Measurements from ENCODE around the gene FOXG1.

The FOXG1 gene

DNA sequence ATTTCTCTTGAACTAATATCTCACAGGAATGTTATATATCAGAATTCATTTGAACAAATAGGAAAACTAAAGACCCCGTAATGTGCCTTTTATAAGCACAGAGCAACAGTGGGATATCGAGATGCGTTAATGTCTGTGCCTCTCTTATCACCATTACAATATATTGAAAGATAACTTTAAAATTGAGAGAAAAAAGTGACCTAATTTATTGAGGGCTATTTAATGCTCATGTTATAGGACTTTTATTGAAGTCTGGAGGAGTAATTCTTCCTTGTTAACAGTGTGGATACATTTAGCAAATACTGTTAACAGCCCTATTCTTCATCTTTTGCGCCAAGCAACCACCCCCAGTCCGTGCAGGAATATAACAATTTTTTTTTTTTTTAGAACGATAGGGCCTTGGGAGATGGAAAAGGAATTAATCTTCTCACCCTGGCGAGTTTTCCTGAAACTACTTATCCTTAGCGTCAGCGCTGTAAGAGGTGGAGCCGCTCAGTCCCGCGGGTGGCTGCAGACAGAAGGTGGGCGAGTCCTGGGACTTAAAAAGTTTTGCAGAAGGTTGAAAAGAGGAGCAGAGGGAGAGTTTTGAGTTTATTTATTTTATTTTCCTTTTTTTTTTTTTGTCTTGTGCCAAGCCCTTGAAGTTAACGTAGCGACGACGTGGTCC is 11.0 kb downstream of the FOXG1 start:
- FAIRE-seq: no peak

DNA sequence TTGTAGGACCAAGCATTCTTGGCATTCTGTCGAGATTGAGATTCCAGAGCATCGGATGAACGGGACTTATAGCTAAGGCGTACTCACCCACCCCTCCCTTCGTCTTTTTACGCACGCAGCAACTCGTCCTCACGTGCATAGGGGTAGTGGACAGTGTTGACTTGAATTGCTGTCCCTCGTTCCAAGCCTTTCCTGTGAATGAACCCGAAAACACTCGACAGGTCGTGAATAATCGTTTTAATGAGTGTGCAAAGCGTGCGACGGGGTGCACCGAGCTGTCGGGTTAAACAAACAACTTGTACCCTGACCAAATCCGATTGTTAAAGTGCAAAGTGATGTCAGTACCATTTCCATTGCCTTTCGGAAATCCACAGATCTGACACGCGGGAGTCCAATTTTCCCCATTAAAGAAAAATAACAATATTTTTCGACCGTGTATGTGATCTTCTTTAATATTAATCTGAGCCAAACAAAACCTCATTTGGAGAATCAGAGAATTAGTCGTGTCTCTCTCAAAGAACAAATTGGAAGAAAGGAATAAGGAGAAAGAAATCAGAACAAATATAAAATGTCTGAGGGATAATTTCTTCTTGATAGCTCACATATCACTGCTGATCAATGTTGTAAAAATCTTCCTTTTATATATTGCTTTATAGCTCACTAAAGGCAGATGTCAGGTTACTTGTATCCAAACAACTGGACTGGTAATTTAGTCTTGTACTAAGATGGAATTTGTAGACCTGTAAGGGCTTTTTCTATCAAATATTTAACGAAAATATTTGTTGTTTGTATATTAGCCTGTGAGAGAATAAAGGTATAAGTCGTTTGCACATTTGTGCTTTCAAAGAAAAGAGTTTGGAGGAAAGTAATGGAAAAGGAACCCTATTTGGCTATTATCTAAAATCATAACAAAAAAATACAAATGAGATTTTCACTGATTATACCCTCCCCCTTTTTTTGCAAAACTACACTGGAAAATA is 11.8 kb downstream of the FOXG1 start:
- no peak for FAIRE-seq

DNA sequence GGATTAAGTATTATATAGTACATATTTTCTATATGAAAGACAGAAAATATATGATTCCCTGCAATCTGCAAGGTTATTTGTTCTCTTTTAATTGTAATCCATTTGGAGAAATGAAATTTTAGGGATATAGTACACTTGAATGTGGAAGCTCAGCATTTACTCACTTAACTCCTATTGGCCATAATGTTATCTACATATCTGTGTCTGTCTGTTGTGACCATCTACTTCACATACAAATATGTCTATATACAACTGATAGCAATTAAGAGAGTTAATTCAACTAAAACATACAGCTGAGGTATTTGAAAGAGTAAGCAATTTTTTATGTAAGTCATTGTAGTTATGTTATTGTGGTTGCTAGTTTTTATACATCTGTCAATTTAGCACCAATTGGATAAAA is 12.9 kb downstream of the FOXG1 start:
- FAIRE-seq: no peak

DNA sequence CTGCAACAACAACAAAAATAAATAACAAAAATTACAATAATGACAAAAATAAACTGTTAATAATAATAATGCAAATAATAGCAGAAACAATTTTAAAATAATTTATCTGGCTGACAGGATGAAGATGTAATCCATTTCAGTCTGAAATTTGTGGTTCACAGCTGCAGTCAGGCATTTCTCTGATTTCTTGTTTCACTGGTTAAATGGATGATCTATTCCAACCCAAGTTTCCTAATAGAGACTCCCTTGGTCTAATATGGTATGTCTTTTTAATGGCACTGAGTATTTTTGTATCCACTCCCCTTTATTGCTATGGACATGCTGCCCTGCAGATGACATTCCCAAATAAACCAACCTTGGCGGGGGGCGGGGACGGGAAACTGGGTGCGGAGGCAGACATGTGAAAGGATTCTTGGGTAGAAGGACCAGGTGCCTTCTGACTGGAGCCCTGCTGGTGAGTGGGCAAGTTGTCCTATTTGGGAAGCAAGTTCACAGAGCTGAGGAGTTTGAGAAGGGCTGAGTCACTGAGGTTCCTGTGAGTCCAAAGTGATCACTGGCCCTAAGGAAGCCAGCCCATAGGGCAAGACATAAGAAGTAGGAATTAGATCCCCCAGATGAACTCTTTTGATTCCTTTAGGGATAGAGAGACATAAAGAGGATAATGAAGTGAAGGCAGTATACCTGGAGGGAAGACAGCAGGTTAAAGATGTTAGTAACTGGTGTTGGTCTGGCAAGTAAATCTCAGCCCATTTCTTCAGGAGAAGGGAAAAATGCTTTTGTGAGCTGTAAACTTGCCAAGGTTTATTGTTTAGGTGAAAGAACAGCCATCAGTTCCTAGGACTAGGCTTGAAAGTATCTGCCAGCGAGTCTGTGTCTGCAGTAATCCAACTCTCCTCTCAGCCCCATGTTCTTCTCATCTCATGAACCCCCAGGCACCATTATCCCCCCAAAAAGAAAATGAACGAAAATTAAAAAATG is 14.5 kb downstream of the FOXG1 start:
- no peak for FAIRE-seq

DNA sequence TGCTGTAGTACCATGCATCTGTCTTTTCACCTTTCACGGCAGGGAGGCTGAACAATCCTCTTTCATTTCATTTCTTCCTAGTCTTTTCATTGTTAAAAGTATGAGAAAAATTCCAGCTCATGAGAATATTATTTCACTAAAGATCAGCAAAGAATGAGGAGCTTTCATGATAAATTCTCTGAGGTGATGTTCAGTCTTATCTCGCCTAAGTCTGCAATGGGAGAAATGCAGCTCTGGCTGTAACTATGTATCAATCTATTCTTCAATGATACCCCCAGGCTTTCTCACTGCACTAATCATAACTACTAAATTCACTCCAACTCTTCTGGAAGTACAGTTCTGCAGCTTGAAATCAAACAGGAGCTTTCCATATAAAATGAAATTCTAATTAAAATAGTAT is 15.7 kb downstream of the FOXG1 start:
- FAIRE-seq: no peak

DNA sequence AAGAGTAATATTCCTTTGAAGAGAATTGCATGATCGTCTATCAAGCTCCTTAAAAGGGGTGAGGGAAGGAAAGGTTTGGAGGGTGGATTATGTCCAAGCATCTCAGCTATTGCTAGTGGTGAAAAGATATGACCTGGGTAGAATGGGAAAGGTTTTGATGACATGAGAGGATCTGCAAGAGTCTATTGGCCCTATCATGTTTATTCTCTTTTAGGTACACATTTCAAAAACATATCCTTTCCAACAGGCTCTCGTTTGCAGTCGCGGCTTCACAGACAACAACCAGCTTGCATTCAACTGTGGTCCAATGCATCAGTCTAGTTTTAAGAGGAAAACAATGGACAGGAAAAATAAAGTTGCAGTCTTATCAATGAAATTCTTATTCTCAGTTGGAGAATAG is 17.1 kb downstream of the FOXG1 start:
- no peak for FAIRE-seq

DNA sequence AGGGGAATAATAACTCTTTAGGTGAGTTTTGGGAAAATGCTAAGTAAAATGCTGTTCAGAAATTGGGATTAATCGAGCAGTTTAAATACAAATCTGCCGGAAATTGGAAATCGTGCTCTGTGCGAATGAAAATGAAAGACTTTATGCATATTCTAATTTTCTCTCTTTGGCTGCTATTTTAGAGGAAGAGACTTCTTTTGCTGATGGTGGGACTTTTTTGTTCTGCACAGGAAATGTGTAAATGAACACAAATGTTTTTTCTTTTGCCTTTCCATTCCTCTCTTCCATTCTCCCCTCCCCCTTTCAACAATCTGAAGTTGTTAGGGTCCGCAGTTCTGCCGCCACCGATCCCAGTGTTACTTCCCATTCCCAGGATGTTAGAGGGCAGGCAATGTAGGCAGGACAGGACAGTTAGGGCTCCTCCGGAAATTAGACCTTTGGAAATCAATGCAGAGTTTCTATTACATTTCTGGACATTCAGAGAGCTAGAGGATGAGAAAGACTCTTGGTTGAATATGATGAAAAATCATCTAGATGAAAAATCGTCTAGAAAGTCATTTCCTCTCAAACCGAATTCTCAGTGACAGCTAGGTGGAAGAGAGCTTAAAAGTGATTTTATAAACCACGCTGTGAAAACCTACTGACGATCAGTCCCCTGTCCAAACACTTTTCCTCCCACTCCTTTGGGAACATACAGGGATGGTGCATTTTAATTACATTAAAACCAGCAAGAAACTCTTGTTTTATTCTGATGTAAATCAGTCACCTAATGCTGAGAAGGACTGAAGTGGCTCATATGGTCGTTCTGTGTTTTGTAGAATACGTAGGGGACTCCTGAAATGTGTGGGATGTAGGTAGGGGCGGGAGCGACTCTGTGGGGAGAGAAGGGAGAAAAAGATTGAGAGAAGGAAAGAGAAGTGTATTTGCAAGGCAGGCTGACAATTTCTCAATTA is 17.8 kb downstream of the FOXG1 start:
- FAIRE-seq: no peak

DNA sequence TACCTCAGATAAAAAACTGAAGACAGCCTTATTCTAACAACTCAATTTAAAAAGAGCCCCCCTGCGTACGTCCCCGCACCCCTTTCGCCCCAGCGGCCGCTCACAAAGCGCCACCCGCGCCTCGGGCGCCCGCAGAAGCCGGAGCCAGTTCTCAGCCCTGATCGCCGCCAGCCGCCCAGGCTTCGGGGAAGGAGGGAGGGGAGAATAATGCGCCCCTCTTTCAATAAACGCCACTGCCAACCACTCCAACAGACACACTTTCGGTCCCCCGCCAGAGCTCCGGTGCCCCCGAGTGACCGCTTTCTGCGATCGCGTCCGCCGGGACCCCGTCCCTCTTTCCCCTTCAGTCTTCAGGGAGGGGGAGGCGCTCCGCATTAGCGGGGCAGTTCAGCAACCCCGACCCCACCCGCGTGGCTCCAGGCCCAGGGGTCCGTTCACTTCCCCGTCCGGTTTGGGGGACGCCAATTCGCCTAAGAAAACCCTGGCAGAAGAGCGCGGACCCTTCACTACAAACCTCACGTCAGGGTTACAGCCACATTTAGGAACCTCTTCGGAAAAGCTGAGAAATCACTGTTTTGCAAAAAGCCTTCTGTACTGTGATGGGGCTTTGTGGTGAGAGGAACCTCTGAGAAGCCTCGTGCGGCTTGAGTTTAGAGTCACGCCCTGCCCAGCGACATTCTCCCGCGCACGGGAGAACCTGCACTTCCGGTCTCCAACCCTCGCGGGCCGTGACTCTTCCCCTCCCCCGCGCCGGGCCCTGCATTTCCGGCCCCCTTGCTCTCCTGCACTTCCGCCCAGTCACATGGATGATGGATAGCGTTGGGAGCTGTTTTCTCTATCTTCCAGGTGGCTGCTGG is 18.7 kb downstream of the FOXG1 start:
- FAIRE-seq: no peak

DNA sequence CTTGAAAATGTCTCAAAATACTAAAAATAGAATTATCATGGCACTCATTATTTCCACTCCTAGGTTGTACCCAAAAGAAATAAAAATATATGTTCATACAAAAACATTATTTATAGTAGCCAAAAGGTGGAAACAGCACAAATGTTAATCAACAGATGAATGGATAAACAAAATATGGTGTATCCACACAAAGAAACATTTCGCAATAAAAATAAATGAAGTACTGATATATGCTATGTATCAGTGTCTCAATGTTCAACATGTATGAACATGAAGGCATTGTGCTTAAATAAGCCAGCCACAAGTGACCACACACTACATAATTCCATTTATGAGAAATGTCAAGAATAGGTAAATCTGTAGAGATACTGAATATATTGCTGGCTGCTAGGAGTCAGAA is 40.9 kb downstream of the FOXG1 start:
- no peak for FAIRE-seq

DNA sequence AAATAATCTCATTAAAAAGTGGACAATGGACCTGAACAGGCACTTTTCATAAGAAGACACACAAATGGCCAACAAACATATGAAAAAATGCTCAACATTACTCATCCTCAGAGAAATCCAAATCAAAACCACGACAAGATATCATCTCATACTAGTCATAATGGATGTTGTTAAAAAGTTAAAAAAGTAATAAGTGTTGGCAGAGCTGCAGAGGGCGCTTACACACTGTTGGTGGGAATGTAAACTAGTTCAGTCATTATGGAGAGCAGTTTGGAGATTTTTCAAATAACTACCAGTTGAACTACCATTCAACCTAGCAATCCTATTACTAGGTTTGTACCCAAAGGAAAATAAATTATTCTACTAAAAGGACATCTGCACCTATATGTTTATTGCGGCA is 47.2 kb downstream of the FOXG1 start:
- FAIRE-seq: no peak

All from colon (tissue), 2 donors.